ENCODE measurements around the gene TFPT. TPM values are rescaled to one million over a fixed set of nuclear protein-coding genes. Genes with fewer than 3 reads are reported as not detected.

Gene TFPT
- total RNA-seq, 1 experiment from 2014 or later = 26.6 TPM

DNA sequence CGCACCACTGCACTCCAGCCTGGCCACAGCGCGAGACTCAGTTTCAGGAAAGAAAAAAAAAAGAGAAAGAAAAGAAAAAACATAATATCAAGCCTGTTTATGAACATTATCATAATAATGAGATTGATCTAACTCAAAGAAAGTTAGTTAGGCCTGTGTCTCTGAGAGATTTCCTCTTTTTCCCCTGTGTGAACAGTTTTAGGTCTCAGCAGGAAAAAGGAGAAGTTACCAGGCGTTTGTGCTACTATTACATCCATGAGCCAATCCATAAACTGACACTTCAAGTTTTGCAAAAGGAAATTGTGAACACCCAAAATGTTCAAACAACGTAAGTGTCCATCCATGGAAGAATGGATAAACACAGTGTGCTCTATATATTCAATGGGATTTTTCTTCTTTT lies 38.1 kb downstream of the TFPT start:
- Histone ChIP-seq H2BK15ac (ENCODE audit: low read depth, low read length) (no peak overlapping the region), H3K27me3 (ENCODE audit: insufficient read depth, low read length) (no peaks in the 10 kb centered on the region), H3K23me2 (ENCODE audit: insufficient read length, low read depth, low read length, poor library complexity, severe bottlenecking) (no peaks in the 10 kb centered on the region), H3K14ac (ENCODE audit: insufficient read depth, low read length) (no peak overlapping the region), H2BK12ac (ENCODE audit: insufficient read length, low read depth, low read length) (no peak overlapping the region), H3K9me3 (ENCODE audit: control insufficient read depth, low read depth, low read length) (peaks cover 6% of the 10 kb centered on the region), H3K4me2 (ENCODE audit: insufficient read depth, insufficient read length, low read length) (no peak overlapping the region), H4K91ac (ENCODE audit: insufficient read length, low read depth, low read length) (no peak overlapping the region), H3K79me2 (ENCODE audit: insufficient read depth, low read length) (no peaks in the 10 kb centered on the region), H2BK120ac (ENCODE audit: low read depth, low read length, poor library complexity, severe bottlenecking) (no peak overlapping the region), H4K20me1 (ENCODE audit: control insufficient read depth, insufficient read depth, insufficient read length) (no peaks in the 10 kb centered on the region), H3K18ac (ENCODE audit: insufficient read length, low read depth, low read length) (no peak overlapping the region), H2BK5ac (ENCODE audit: insufficient read length, low read length) (no peak overlapping the region), H3K56ac (ENCODE audit: insufficient read length, low read depth, low read length) (no peak overlapping the region), H3T11ph (ENCODE audit: low read length) (no peak overlapping the region), H3K4me1 (ENCODE audit: insufficient read depth, low read length) (no peaks in the 10 kb centered on the region), H3K4ac (ENCODE audit: low read depth, low read length) (no peak overlapping the region), H3K79me1 (ENCODE audit: insufficient read depth, low read depth, low read length, poor library complexity, severe bottlenecking) (no peaks in the 10 kb centered on the region), H2AFZ (ENCODE audit: low read length) (no peak overlapping the region), H4K5ac (ENCODE audit: insufficient read length, low read depth, low read length) (no peak overlapping the region), H3K27ac (ENCODE audit: insufficient read length, low read depth, low read length) (no peak overlapping the region), H3K9ac (ENCODE audit: extremely low read depth, insufficient read length, low read length) (no peak overlapping the region), H2BK20ac (ENCODE audit: low read depth, low read length, poor library complexity, severe bottlenecking) (no peak overlapping the region), H4K8ac (replicated peaks; ENCODE audit: insufficient read length, low read depth, low read length) (no peak overlapping the region), H3K23ac (ENCODE audit: insufficient read length, low read depth, low read length) (no peak overlapping the region), H2AK5ac (ENCODE audit: insufficient read length, low read length) (no peak overlapping the region)
- Mint-ChIP-seq H3K27ac (no peak overlapping the region), H3K4me3 (no peak overlapping the region), H3K27me3 (ENCODE audit: low read depth) (peaks cover 2% of the 10 kb centered on the region; the same call in 1 of the 2 replicates), H3K4me1 (peaks cover 0 to 5% of the 10 kb centered on the region in 2 experiments; a peak in 1 of 4 replicates), H3K9me3 (peaks cover 17 to 18% of the 10 kb centered on the region in 2 experiments), H3K36me3 (ENCODE audit: insufficient read depth in 1 of 3, low read depth in 3 of 3) (peaks cover 0 to 5% (median 1%) of the 10 kb centered on the region in 3 experiments; a peak in 4 of 7 replicates)
- TF ChIP-seq, protein P1, sequence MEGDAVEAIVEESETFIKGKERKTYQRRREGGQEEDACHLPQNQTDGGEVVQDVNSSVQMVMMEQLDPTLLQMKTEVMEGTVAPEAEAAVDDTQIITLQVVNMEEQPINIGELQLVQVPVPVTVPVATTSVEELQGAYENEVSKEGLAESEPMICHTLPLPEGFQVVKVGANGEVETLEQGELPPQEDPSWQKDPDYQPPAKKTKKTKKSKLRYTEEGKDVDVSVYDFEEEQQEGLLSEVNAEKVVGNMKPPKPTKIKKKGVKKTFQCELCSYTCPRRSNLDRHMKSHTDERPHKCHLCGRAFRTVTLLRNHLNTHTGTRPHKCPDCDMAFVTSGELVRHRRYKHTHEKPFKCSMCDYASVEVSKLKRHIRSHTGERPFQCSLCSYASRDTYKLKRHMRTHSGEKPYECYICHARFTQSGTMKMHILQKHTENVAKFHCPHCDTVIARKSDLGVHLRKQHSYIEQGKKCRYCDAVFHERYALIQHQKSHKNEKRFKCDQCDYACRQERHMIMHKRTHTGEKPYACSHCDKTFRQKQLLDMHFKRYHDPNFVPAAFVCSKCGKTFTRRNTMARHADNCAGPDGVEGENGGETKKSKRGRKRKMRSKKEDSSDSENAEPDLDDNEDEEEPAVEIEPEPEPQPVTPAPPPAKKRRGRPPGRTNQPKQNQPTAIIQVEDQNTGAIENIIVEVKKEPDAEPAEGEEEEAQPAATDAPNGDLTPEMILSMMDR (conservative IDR thresholded peaks at IDR 0.05) = no peak
- WGBS (ENCODE audit: extremely low coverage, insufficient read length, low lambda C conversion rate) = no CpG with 5 or more reads among the region's 5 CpGs
- no peak for DNase-seq

Measured in H9 (cell line).